CD4-positive, alpha-beta T cell treated with Interferon gamma for 1 hour (primary cell): Measurements from ENCODE around the gene TRIB2.

Experiments
- DNase-seq: peaks from one replicate; pipeline ENCODE4 v3.0.0-alpha.2; 2020

Gene TRIB2

DNA sequence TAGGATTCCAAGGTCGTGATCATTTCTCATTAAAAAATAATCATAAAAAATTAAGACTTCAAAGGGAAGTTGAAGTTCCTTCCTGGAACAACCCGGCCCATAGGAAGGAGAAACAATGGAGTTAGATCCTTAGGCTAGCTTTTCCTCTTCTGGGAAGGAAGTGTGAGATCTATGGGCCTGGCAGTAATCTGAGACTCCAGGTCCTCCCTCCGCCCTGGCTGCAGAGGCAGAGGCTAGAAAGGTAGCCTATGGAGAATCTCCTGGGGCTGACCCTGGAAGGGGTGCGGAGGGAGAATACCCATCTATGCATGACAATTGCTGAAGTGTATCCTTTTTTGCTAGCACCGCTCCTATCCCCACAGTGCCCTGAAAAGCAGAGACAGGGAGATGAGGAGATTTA is 37.9 kb downstream of the TRIB2 start:
- no peak for DNase-seq

GRCh38 chr2:12755384-12755783 is 38.6 kb downstream of the TRIB2 start:
- no peak for DNase-seq

DNA sequence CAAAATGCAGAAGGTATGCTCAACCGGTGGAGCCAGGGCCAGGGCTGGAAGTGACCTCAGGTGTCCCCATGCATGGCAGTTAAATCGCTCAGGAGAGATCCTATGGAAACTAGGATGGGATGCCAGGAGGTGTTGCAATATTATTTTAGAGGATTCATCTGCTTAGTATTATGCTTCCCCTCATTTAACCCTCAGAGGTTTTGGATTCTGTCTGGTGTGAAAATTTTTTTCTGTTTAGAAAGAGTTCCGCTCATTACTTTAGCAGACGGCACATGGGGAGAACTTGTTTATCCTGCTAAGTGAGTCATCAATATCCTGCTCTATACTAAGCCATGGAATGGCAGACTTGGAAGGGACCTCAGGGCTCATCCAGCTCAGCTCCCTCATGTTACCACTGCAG is 42.5 kb downstream of the TRIB2 start:
- no peak for DNase-seq

DNA sequence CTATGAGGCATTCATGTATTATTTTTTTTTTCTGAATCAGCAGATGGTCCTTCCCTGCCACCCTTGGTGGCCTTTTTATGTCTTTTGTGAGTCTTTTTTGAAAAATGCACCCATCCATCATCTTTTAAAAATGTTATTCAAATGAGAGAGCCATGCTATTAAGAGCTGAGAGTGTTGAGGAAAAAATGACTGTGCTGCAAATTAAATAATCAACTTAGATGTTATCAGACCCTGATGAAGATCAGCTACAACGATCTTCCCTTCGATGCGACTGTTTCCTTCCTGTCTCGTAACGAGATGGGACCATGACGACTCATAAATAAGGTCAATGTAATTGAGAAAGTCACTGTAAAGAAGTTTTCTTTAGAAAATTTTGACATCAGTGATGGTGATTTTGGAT is 44.4 kb downstream of the TRIB2 start:
- no peak for DNase-seq

DNA sequence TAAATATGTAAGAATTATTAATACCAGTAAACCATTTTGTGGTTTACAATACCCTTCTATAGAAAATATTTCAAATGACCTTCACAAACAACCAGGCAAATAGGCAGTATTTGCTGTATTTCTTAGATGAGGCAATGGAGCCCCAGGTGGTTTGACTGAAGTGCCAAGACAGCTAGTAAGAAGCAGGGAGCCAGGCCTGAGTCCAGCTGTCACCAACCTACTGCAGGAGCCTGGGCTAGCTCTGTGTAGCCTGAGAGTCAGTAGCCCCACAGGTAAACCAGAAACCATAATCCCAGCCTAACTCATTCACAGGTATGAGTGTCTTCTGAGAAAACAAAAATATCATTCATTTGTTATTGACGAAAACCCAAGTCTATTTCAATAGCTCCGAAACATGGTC is 45.6 kb downstream of the TRIB2 start:
- no peak for DNase-seq

DNA sequence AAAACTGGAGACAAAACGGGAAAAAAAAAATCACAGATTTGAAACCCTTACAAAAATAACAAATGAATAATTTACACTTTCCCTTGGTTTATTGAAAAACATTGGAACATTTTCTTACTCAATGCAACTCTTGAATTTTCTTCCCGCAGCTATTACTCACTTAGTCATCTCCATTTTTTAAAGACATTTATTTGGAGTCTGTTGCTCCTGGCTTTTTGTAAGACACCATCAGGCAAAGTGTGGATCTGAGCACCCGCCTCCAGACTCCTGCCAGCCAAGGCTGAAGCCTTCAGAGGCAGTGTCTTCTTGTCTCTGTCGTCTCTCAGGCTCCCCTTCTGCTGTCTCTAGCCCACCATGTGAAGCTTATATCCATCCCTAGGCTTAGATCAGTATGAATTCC is 46.2 kb downstream of the TRIB2 start:
- no peak for DNase-seq

GRCh38 chr2:12763486-12763885 is 46.8 kb downstream of the TRIB2 start:
- DNase-seq: no peak

GRCh38 chr2:12764075-12764730 is 47.5 kb downstream of the TRIB2 start:
- no peak for DNase-seq

- no peak for DNase-seq
Observed at GRCh38 chr2:12764849-12765605, 48.3 kb downstream of the TRIB2 start.

DNA sequence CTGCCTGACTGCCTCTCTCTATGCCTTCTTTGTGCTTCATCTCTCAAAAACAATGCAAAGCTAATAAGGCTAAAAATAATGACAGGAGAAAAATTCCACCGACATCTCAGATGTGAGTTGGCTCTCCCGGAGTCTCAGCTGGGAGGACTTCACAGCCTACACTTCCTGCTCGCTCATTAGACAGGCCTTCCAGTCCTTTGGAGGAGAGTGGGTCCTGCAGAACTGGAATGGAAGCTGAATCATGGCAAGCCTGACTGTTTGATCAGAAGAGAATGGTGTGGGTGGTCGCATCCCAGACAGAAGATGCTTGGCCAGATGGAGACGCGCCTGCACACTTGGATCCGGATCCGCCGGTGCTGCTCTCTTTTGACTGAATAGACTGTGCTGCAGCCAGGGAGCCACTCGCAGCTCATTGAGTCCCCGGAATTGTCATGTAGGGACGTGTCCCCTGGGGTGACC is 49.7 kb downstream of the TRIB2 start:
- no peak for DNase-seq

DNA sequence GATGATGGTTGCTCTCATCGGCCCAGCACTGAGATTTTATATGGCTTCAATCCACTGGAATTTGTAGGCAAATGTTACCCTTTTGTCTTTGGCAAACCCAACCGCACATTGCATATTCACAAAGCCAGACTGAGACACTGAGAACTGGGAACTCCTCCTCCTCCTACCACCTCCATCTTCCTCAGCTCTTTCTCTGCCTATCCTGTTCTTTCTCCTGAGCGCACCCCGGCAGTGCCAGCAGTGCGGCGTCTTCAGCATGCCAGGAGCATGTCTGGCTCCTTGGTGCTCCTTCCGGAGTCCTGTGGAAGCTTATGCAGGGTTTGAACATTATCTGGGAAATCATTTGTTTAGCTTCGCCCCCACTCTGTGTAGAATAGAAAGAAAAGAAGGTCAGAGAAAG is 50.8 kb downstream of the TRIB2 start:
- no peak for DNase-seq

GRCh38 chr2:12767996-12768624 is 51.4 kb downstream of the TRIB2 start:
- no peak for DNase-seq

- DNase-seq: no peak
Observed at GRCh38 chr2:12769492-12770105, 52.9 kb downstream of the TRIB2 start.

DNA sequence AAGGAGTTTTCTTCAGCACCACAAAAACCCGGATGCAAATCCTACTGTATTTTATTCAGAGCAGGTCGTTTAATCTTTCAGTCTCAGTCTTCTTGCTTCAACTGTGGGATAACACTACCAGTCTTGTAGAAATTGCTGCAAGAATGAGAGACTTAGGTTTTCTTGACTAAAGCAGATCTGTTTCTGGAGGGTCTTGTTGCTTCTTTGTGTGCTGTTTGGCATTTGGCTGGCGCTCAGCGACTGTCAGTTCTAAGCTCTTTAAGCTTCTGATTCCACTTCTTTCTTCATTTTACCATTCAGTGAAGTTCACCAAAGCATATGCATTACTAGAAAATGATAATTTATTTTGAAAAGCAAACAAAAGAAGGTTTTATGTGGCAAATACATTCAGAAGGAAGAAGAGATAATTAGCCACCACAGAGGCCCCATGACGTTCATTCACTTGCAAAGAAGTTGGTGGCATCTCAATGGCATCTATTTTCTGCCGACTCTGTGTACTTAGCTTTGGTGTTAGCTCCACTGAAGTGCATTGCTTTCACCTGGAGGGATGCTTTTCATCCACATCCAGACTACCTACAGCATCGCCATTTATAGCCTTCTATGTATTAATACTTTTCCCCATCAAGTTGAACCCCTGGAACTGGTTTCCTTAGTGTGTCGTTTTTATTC is 53.7 kb downstream of the TRIB2 start:
- DNase-seq: no peak

DNA sequence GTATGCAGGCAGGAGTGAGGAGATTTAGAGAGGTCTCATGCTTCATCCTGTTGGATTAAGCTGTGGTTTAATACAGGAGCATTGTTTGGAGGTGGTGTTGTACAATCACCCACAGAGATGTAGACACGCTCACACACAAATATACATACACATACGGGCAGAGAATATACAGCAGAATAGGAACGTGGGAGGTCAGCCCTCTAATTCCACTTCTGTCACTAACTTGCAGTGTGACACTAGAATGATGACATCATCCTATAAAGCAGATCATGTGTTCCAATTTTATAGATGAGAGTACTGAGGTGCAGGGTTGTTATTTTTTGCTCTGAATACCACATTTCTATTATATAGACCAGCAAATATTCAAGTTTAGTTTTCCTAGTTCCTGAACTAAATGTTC is 54.4 kb downstream of the TRIB2 start:
- no peak for DNase-seq

- no peak for DNase-seq
Observed at GRCh38 chr2:12773586-12774394, 57.1 kb downstream of the TRIB2 start.

DNA sequence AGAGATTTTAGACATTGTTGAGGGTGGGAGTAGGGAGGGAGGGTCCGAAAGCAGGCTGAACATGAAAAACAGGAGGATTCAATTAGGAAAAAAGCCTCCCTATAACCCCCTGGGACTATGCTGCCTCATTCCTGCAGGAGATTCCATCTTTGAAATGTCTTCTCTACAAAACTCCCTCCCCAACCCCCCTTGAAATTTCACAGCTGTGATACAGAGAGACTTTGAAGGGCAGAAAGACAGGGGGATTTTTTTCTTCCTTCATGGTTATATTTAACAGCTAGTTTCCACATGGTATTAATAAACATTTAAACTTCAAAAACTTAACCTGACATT is 57.6 kb downstream of the TRIB2 start:
- no peak for DNase-seq

GRCh38 chr2:12776521-12776961 is 59.8 kb downstream of the TRIB2 start:
- no peak for DNase-seq

GRCh38 chr2:12778369-12778768 is 61.6 kb downstream of the TRIB2 start:
- no peak for DNase-seq

DNA sequence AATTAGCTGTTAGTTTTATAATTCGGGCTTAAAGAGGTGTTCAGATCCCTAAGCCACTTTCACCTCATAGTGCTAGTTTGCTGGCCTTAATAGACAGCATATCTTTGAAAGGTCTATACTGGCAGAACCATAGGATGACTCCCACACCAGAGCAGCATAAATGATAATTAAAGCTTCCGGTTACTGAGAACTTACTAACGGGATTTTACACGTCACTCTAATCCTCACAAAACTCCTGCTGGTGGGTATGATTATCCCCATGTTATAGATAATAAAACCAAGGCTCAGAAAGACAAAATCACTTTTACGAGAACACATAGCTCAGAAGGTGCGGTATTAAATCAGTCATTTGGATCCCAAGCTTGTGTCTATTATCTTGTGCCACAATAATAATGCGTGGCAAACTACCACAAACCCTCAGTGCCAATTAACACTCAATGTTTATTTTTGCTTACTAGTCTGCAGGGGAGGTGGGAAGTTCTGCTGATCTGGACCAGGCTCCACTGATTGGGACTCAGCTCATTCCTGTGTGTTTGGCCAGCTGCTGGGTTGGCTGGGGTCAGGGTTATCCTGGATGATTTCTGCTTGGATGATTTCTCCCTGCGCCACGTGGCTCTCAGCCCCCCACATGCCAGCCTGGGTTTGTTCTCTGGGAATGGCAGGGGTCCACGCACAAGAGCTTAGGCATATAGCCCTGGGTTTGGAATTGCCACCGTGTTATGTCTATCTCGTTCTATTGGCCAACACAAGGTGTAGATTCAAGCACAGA is 62.3 kb downstream of the TRIB2 start:
- no peak for DNase-seq

- DNase-seq: no peak
Observed at GRCh38 chr2:12781329-12781728, 64.6 kb downstream of the TRIB2 start.
